Lung (tissue), 12 donors: ENCODE results near the gene PLXNA2. TPM values are rescaled to one million over a fixed set of nuclear protein-coding genes. Genes with fewer than 3 reads are reported as not detected.

Experiments used
- ATAC-seq: fragments of 200-7000 bp; cut with Tn5 transposase; one replicate; pipeline ENCODE4 v1.9.1; 2020; ENCODE audit warnings: moderate number of reproducible peaks; ENCODE audit not compliant: insufficient read depth, low FRiP score
- DNase-seq, 3 donors: peaks; one replicate each; pipeline ENCODE4 v3.0.0-alpha.2; 2013 to 2017
- H3K27ac ChIP-seq, 2 donors: one replicate each; pipeline ENCODE4 v1.5.1; 2013; ENCODE audit warnings: mild to moderate bottlenecking in 2 of 2, moderate library complexity in 2 of 2, control low read depth in 1 of 2, inconsistent platforms in 1 of 2, low read depth in 1 of 2, low read length in 1 of 2
- H3K27me3 ChIP-seq, 3 donors: one replicate each; pipeline ENCODE4 v1.5.1; 2013; ENCODE audit warnings: low read length in 2 of 3; ENCODE audit not compliant: control insufficient read depth in 3 of 3, insufficient read depth in 3 of 3
- H3K36me3 ChIP-seq, 4 donors: one replicate each; pipeline ENCODE4 v1.5.1; 2013; ENCODE audit warnings: low read length in 4 of 4, mild to moderate bottlenecking in 1 of 4, moderate library complexity in 1 of 4; ENCODE audit not compliant: control insufficient read depth in 4 of 4, insufficient read depth in 4 of 4
- H3K4me1 ChIP-seq, 5 donors: one replicate each; pipeline ENCODE4 v1.5.1; 2013; ENCODE audit warnings: low read length in 5 of 5, mild to moderate bottlenecking in 2 of 5, moderate library complexity in 1 of 5; ENCODE audit not compliant: control insufficient read depth in 5 of 5, insufficient read depth in 5 of 5
- H3K4me3 ChIP-seq: one replicate; pipeline ENCODE4 v1.5.1; 2013; ENCODE audit warnings: mild to moderate bottlenecking, control low read depth, moderate library complexity
- H3K9ac ChIP-seq, 2 donors: one replicate each; pipeline ENCODE4 v1.5.1; 2013; ENCODE audit warnings: low read length in 2 of 2, control low read depth in 1 of 2; ENCODE audit not compliant: insufficient read depth in 1 of 2
- H3K9me3 ChIP-seq, 4 donors: one replicate each; pipeline ENCODE4 v1.5.1; 2013; ENCODE audit warnings: low read length in 3 of 4, mild to moderate bottlenecking in 1 of 4, moderate library complexity in 1 of 4; ENCODE audit not compliant: control insufficient read depth in 4 of 4, insufficient read depth in 3 of 4
- WGBS, 2 donors: extraction: QIAGEN DNeasy Blood & Tissue Kit; methylation state at CpG; one replicate each; pipeline ENCODE4 v1.1.7; 2013; 5-methylcytosine and 5-hydroxymethylcytosine counted together
- polyA plus RNA-seq, 2 donors: library from polyadenylated mRNA; stranded (reverse); fragments of 200-250 nt; gene quantifications; one replicate each; pipeline ENCODE4 v1.2.1, GENCODE V29; 2013
- total RNA-seq, 2 donors: library from RNA; depleted of rRNA in 1 of 2; stranded (reverse); fragments of >200 nt in 1 of 2; gene quantifications; one replicate each; pipeline ENCODE4 v1.2.1, GENCODE V29; 2014 to 2021
- TF ChIP-seq, protein P1 (sequence below): IDR thresholded peaks from 2 replicates; pipeline ENCODE4 v1.5.1; 2012; ENCODE audit warnings: mild to moderate bottlenecking; ENCODE audit errors: control extremely low read depth, extremely low read depth
- donor health status: control.
- donor health status: control.
- donor health status: Bipolar disorder and iron deficiency.
- donor health status: healthy.
- donor health status: DM: yes; HTN: yes; CAD: no.

PLXNA2 gene
- total and polyA plus RNA-seq, 4 donors = 13.2 to 118 (median 32.6) TPM

DNA sequence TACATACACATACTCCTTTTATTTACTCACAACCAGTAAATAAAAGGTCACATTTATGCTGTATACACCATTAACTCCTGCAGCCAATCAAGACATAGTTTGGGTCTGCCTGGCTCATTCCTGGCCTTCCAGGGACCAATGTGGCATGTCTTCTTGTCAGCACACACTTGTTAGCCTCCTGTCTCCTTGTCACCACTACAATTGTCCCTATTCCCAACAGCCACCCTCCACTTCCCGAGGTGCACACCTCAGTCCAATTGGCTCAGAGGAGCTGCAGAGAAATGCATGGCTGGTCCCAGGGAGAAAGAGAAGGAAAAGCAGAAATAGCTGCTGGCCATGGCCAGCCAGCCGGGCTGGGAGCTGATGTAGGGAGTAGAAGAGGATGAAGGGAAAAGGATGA is 116.9 kb downstream of the PLXNA2 start:
- no peak overlapping the region for H3K4me3 ChIP-seq
- DNase-seq (no peak), ATAC-seq (no peak)
- no peaks in the 10 kb centered on the region for H3K27me3 ChIP-seq
- WGBS, 2 donors = 87 to 96% methylated on average over 2 of the region's 2 CpGs
- H3K9ac ChIP-seq = no peak overlapping the region
- no peaks in the 10 kb centered on the region for H3K9me3 ChIP-seq
- TF ChIP-seq, protein P1, sequence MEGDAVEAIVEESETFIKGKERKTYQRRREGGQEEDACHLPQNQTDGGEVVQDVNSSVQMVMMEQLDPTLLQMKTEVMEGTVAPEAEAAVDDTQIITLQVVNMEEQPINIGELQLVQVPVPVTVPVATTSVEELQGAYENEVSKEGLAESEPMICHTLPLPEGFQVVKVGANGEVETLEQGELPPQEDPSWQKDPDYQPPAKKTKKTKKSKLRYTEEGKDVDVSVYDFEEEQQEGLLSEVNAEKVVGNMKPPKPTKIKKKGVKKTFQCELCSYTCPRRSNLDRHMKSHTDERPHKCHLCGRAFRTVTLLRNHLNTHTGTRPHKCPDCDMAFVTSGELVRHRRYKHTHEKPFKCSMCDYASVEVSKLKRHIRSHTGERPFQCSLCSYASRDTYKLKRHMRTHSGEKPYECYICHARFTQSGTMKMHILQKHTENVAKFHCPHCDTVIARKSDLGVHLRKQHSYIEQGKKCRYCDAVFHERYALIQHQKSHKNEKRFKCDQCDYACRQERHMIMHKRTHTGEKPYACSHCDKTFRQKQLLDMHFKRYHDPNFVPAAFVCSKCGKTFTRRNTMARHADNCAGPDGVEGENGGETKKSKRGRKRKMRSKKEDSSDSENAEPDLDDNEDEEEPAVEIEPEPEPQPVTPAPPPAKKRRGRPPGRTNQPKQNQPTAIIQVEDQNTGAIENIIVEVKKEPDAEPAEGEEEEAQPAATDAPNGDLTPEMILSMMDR = no peak
- H3K27ac ChIP-seq = no peak overlapping the region
- H3K4me1 ChIP-seq = peaks cover 0 to 7% (median 4%) of the 10 kb centered on the region in 5 donors
- no peaks in the 10 kb centered on the region for H3K36me3 ChIP-seq

DNA sequence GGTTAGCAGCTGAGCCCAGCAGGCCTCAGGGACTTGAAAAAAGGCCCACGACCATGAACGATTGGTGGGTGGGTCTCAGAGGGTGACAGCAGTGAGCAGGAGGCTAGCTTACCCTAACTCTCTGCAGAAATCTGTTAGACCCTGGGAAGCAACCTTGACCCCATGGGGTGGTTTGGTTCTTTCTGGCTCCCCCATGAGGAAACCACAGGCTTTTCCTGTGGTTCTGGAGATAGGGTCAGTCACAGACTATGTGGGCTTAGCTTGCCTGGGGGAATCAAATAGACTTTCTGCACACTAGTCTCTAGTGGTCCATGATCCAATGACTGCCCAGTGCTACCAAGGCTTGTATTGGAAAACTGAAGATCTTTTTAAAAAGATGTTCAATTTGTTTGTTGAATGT is 118.1 kb downstream of the PLXNA2 start:
- Histone ChIP-seq H3K4me1 (peaks cover 0 to 7% (median 0%) of the 10 kb centered on the region in 5 donors), H3K9me3 (no peaks in the 10 kb centered on the region), H3K4me3 (no peak overlapping the region), H3K36me3 (no peaks in the 10 kb centered on the region), H3K27me3 (no peaks in the 10 kb centered on the region), H3K9ac (no peak overlapping the region), H3K27ac (no peak overlapping the region)
- TF ChIP-seq, protein P1 = no peak
- ATAC-seq = no peak
- 70 to 74% methylated on average over 2 of the region's 2 CpGs for WGBS, 2 donors
- DNase-seq = no peak

DNA sequence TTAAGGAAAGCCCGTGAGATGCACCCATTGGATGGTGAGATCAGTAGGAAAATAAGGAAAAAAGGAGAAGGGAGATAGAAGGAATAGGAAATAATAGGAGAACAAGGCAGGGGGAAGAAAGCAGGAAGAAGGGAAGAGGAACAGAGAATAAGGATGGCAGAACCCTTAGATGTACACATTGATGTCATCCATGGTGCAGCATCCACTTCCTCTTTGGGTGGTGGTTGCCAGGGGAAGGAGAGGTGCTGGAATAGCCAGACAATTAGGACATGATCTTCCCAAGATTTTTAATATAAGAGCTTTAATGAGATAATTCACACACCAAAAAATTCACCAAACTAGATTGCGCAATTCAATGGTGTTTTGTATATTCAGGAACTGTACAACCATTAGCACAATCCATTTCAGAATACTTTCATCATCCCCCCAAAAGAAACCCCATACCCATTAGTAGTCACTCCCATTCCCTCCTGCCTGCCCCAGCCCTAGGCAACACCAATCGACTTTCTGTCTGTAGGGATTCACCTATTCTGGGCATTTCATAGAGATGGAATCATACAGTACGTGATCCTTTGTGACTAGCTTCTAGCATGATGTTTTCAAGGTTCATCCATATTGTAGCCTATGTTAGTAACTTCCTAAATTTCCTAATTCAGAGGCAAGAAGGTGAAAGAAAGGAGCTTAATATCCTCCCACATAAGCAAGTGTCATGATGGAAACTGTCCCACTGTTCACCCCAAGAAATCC is 121.4 kb downstream of the PLXNA2 start:
- Histone ChIP-seq H3K4me1 (peaks cover 0 to 1% (median 0%) of the 10 kb centered on the region in 5 donors), H3K36me3 (no peaks in the 10 kb centered on the region), H3K27me3 (no peaks in the 10 kb centered on the region), H3K9ac (no peak overlapping the region), H3K9me3 (no peaks in the 10 kb centered on the region), H3K4me3 (no peak overlapping the region), H3K27ac (no peak overlapping the region)
- TF ChIP-seq, protein P1 = no peak
- DNase-seq (no peak), ATAC-seq (no peak)
- 93 to 98% methylated on average over 4 of the region's 4 CpGs for WGBS, 2 donors
